Neural cell (in vitro differentiated cells): ENCODE data around the gene TPPP. TPM values are rescaled to one million over a fixed set of nuclear protein-coding genes. Genes with fewer than 3 reads are reported as not detected.

ENCODE experiments used
- H2AFZ ChIP-seq: fragments of 200-600, 300-800 bp; sonication (generic), shearing (Covaris generic); 2 replicates; pipeline ENCODE4 v1.6.0; 2014; ENCODE audit warnings: low read depth, mild to moderate bottlenecking, antibody characterized with exemption, low read length, moderate library complexity
- H3F3A ChIP-seq: fragments of 200-600 bp; shearing (Covaris generic); 2 replicates; pipeline ENCODE4 v1.6.1; 2016; ENCODE audit warnings: mild to moderate bottlenecking, moderate library complexity, mixed read lengths, antibody characterized with exemption, low read length; ENCODE audit not compliant: insufficient read depth, poor library complexity, severe bottlenecking
- H3K27ac ChIP-seq: fragments of 200-600, 300-800 bp; sonication (generic), shearing (Covaris generic); 2 replicates; pipeline ENCODE4 v1.5.1; 2014; ENCODE audit warnings: mild to moderate bottlenecking, low read length, moderate library complexity
- H3K27me3 ChIP-seq: fragments of 300-800, 200-600 bp; sonication (generic), shearing (Covaris generic); 2 replicates; pipeline ENCODE4 v1.6.0; 2014; ENCODE audit warnings: mild to moderate bottlenecking, low read depth, low read length, moderate library complexity; ENCODE audit not compliant: insufficient read depth
- H3K36me3 ChIP-seq: fragments of 300-800, 200-600 bp; sonication (generic), shearing (Covaris generic); 2 replicates; pipeline ENCODE4 v1.5.1; 2014; ENCODE audit warnings: mild to moderate bottlenecking, antibody characterized with exemption, low read length, moderate library complexity; ENCODE audit not compliant: insufficient read depth
- H3K4me2 ChIP-seq: fragments of 300-800, 200-600 bp; sonication (generic), shearing (Covaris generic); 2 replicates; pipeline ENCODE4 v1.6.0; 2014; ENCODE audit warnings: mild to moderate bottlenecking, low read length
- H3K4me3 ChIP-seq: fragments of 300-800, 200-600 bp; sonication (generic), shearing (Covaris generic); 2 replicates; pipeline ENCODE4 v1.5.1; 2014; ENCODE audit warnings: mild to moderate bottlenecking, low read length, moderate library complexity
- H3K79me2 ChIP-seq: fragments of 200-600 bp; shearing (Covaris generic); replicated peaks from 2 replicates; pipeline ENCODE4 v1.6.0; 2014; ENCODE audit warnings: mild to moderate bottlenecking, low read length, moderate library complexity; ENCODE audit not compliant: insufficient read depth
- H3K9ac ChIP-seq: fragments of 300-800, 200-600 bp; sonication (generic), shearing (Covaris generic); 2 replicates; pipeline ENCODE4 v1.6.1; 2016; ENCODE audit warnings: mild to moderate bottlenecking, low read length, mixed read lengths
- H3K9me2 ChIP-seq: fragments of 200-600 bp; shearing (Covaris generic); 2 replicates; pipeline ENCODE4 v1.6.1; 2016; ENCODE audit warnings: mild to moderate bottlenecking, low read length, mixed read lengths; ENCODE audit not compliant: insufficient read depth
- H3K9me3 ChIP-seq: fragments of 200-600, 300-800 bp; sonication (generic), shearing (Covaris generic); 2 replicates; pipeline ENCODE4 v1.6.1; 2016; ENCODE audit warnings: mild to moderate bottlenecking, mixed run types, low read length, moderate library complexity, mixed read lengths
- H4K20me1 ChIP-seq: fragments of 200-600 bp; shearing (Covaris generic); 2 replicates; pipeline ENCODE4 v1.6.1; 2016; ENCODE audit warnings: mild to moderate bottlenecking, mixed run types; ENCODE audit not compliant: insufficient read depth
- EP300 ChIP-seq: fragments of 450-650 bp; conservative IDR thresholded peaks from 2 replicates; pipeline ENCODE4 v1.6.1; 2014; ENCODE audit warnings: antibody characterized with exemption, mild to moderate bottlenecking, moderate library complexity; ENCODE audit not compliant: poor library complexity, severe bottlenecking
- EZH2 ChIP-seq: fragments of 200-600, 300-800 bp; shearing (Covaris generic), sonication (generic); IDR thresholded peaks from 2 replicates; pipeline ENCODE4 v1.6.1; 2014; ENCODE audit warnings: antibody characterized with exemption, low read length, borderline replicate concordance, mild to moderate bottlenecking; ENCODE audit not compliant: insufficient read depth, poor library complexity, severe bottlenecking
- MXI1 ChIP-seq: fragments of 450-650 bp; conservative IDR thresholded peaks from 2 replicates; pipeline ENCODE4 v1.6.1; 2014; ENCODE audit warnings: antibody characterized with exemption, mild to moderate bottlenecking; ENCODE audit not compliant: poor library complexity, severe bottlenecking
- POLR2AphosphoS5 ChIP-seq: IDR thresholded peaks from 2 replicates; pipeline ENCODE4 v1.6.1; 2012
- RAD21 ChIP-seq: fragments of 450-650 bp; conservative IDR thresholded peaks from 2 replicates; pipeline ENCODE4 v1.6.1; 2014; ENCODE audit warnings: antibody characterized with exemption, mild to moderate bottlenecking, moderate library complexity
- SMC3 ChIP-seq: fragments of 450-650 bp; conservative IDR thresholded peaks from 2 replicates; pipeline ENCODE4 v1.6.1; 2014; ENCODE audit warnings: antibody characterized with exemption, mild to moderate bottlenecking, moderate library complexity; ENCODE audit not compliant: poor library complexity
- TAF1 ChIP-seq: IDR thresholded peaks from 2 replicates; pipeline ENCODE4 v1.6.1; 2012; ENCODE audit warnings: low read depth
- polyA plus RNA-seq: library from polyadenylated mRNA; depleted of rRNA; stranded (reverse); fragments of >200 nt; gene quantifications from 2 replicates; pipeline ENCODE4 v1.2.3, GENCODE V29; 2014
- TF ChIP-seq, protein P1 (sequence below): fragments of 450-650 bp; IDR thresholded peaks from 2 replicates; pipeline ENCODE4 v1.5.1; 2014; ENCODE audit warnings: antibody characterized with exemption, mild to moderate bottlenecking, moderate library complexity; ENCODE audit not compliant: poor library complexity, severe bottlenecking
- TF ChIP-seq, protein P2 (sequence below): IDR thresholded peaks from 2 replicates; pipeline ENCODE4 v1.6.1; 2012; ENCODE audit warnings: borderline replicate concordance

The TPPP gene
- polyA plus RNA-seq, 1 donor from 2014 or later: 9.9 TPM

DNA sequence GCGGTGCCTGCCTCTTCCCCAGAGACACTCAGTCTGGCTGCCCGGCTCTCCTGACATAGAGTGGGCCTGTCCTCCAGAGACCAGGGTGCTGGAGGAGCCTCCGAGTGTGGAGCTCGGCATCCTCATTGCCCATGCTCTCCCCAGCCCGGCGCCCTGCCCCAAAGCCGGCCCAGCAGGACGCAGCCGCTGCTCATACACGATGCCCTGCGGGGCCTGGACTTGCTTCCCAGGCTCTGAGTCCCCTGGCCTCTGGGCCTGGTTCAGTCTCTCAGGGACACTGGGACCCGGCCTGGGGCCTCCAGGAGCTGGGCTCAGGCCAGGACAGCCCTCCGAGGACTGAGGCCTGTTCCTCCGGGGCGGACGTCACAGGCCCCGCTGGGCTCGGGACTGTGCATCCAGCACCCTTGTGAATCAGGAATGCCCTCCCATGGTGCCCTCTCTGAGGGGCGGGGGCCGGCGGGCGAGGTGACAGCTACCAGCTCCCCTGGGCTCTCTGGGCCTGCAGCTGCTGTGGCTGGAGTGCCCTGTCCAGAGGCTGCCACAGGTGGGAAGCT lies 23.2 kb downstream of the TPPP start:
- no peaks in the 10 kb centered on the region for H3K27me3 ChIP-seq
- no peaks in the 10 kb centered on the region for H3K9me3 ChIP-seq
- no peaks in the 10 kb centered on the region for H4K20me1 ChIP-seq
- TF ChIP-seq EZH2: no peak
- TF ChIP-seq RAD21: no peak
- TF ChIP-seq EP300: no peak
- TF ChIP-seq, protein P1, sequence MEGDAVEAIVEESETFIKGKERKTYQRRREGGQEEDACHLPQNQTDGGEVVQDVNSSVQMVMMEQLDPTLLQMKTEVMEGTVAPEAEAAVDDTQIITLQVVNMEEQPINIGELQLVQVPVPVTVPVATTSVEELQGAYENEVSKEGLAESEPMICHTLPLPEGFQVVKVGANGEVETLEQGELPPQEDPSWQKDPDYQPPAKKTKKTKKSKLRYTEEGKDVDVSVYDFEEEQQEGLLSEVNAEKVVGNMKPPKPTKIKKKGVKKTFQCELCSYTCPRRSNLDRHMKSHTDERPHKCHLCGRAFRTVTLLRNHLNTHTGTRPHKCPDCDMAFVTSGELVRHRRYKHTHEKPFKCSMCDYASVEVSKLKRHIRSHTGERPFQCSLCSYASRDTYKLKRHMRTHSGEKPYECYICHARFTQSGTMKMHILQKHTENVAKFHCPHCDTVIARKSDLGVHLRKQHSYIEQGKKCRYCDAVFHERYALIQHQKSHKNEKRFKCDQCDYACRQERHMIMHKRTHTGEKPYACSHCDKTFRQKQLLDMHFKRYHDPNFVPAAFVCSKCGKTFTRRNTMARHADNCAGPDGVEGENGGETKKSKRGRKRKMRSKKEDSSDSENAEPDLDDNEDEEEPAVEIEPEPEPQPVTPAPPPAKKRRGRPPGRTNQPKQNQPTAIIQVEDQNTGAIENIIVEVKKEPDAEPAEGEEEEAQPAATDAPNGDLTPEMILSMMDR: no peak
- TF ChIP-seq, protein P2, sequence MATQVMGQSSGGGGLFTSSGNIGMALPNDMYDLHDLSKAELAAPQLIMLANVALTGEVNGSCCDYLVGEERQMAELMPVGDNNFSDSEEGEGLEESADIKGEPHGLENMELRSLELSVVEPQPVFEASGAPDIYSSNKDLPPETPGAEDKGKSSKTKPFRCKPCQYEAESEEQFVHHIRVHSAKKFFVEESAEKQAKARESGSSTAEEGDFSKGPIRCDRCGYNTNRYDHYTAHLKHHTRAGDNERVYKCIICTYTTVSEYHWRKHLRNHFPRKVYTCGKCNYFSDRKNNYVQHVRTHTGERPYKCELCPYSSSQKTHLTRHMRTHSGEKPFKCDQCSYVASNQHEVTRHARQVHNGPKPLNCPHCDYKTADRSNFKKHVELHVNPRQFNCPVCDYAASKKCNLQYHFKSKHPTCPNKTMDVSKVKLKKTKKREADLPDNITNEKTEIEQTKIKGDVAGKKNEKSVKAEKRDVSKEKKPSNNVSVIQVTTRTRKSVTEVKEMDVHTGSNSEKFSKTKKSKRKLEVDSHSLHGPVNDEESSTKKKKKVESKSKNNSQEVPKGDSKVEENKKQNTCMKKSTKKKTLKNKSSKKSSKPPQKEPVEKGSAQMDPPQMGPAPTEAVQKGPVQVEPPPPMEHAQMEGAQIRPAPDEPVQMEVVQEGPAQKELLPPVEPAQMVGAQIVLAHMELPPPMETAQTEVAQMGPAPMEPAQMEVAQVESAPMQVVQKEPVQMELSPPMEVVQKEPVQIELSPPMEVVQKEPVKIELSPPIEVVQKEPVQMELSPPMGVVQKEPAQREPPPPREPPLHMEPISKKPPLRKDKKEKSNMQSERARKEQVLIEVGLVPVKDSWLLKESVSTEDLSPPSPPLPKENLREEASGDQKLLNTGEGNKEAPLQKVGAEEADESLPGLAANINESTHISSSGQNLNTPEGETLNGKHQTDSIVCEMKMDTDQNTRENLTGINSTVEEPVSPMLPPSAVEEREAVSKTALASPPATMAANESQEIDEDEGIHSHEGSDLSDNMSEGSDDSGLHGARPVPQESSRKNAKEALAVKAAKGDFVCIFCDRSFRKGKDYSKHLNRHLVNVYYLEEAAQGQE: no peak
- no peak for TF ChIP-seq MXI1
- no peak for TF ChIP-seq POLR2AphosphoS5
- TF ChIP-seq TAF1: no peak
- no peak for TF ChIP-seq SMC3
- H3F3A ChIP-seq: no peaks in the 10 kb centered on the region
- H3K4me2 ChIP-seq: no peak overlapping the region
- H3K9me2 ChIP-seq: no peaks in the 10 kb centered on the region
- H3K79me2 ChIP-seq: no peaks in the 10 kb centered on the region
- H3K4me3 ChIP-seq: no peak overlapping the region
- H3K27ac ChIP-seq: no peak overlapping the region
- H3K36me3 ChIP-seq: no peaks in the 10 kb centered on the region
- no peak overlapping the region for H2AFZ ChIP-seq
- H3K9ac ChIP-seq: no peak overlapping the region

DNA sequence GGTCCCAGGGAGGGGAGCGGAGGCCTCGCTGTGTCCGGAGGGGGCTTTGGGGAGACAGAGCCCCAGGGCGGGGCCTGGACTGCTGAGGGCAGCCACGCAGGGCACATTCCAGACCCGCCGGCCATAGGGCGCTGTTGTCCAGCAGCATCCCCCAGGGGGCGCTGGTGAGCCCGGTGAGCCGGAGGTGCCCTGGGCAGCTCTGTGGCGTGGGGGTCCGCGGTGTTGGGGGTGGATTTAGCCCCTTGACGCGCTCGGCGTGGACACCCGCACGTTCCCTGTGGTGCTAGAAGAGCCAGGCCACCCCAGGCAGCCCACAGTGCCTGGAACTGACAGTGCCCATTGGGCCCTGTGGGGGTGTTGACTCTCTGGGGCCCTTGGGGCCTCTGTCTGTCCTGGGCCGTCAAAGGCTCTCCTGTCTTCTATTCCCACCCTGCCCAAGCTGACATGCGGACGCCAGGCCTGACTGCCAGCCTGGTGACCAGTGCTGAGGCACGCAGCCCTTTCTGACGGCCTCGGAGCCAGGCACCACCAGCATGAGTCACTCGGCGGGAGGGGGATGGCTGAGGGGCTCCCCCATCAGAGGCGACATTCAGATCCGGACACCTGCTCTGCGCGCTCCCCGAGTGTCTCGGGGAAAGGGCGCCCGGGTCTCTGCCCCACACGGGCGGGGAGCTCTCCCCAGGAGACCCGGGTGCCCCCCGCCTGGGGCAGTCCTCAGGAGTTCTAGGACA lies 23.9 kb downstream of the TPPP start:
- Histone ChIP-seq H3K27ac (no peak overlapping the region), H3K4me3 (no peak overlapping the region), H3K9ac (no peak overlapping the region), H3F3A (no peaks in the 10 kb centered on the region), H2AFZ (no peak overlapping the region), H4K20me1 (no peaks in the 10 kb centered on the region), H3K27me3 (no peaks in the 10 kb centered on the region), H3K9me2 (no peaks in the 10 kb centered on the region), H3K9me3 (no peaks in the 10 kb centered on the region), H3K36me3 (no peaks in the 10 kb centered on the region), H3K79me2 (no peaks in the 10 kb centered on the region), H3K4me2 (no peak overlapping the region)
- TF ChIP-seq, protein P2: no peak
- TF ChIP-seq, protein P1: peak; percentile 53
- no peak for TF ChIP-seq MXI1
- peak; percentile 33 for TF ChIP-seq SMC3
